RWPE2 (cell line): ENCODE data around the gene CFAP57.
A peak's percentile ranks its signal among the peaks of the same experiment; 100 is the strongest.

Source experiments
- ATAC-seq: fragments of 200-7000 bp; cut with Tn5 transposase; 3 replicates; pipeline ENCODE4 v1.9.1; 2021; ENCODE audit warnings: low read depth
- DNase-seq: peaks from one replicate; pipeline ENCODE4 v3.0.0-alpha.2; 2020; ENCODE audit warnings: low spot score
- H3K27ac ChIP-seq: fragments of 450-650 bp; 2 replicates; pipeline ENCODE4 v1.5.1; 2017; ENCODE audit warnings: mild to moderate bottlenecking; ENCODE audit not compliant: poor library complexity, severe bottlenecking
- H3K27me3 ChIP-seq: fragments of 250-450 bp; sonication (Bioruptor Pico); 2 replicates; pipeline ENCODE4 v1.5.1; 2021; ENCODE audit warnings: mild to moderate bottlenecking, moderate library complexity; ENCODE audit not compliant: insufficient read depth, poor library complexity, severe bottlenecking
- H3K36me3 ChIP-seq: fragments of 250-450 bp; sonication (Bioruptor Pico); 2 replicates; pipeline ENCODE4 v1.5.1; 2020; ENCODE audit warnings: low read depth, mild to moderate bottlenecking, moderate library complexity
- H3K4me1 ChIP-seq: fragments of 250-450 bp; sonication (Bioruptor Pico); 2 replicates; pipeline ENCODE4 v1.5.1; 2021; ENCODE audit warnings: mild to moderate bottlenecking, moderate library complexity; ENCODE audit not compliant: insufficient read depth, poor library complexity, severe bottlenecking
- H3K4me3 ChIP-seq: fragments of 250-450 bp; sonication (Bioruptor Pico); 2 replicates; pipeline ENCODE4 v1.5.1; 2021; ENCODE audit warnings: mild to moderate bottlenecking, moderate library complexity; ENCODE audit not compliant: severe bottlenecking
- H3K9me3 ChIP-seq: fragments of 250-450 bp; sonication (Bioruptor Pico); 2 replicates; pipeline ENCODE4 v1.5.1; 2021; ENCODE audit warnings: mild to moderate bottlenecking, moderate library complexity; ENCODE audit not compliant: severe bottlenecking
- TF ChIP-seq, protein P1 (sequence below): fragments of 450-650 bp; IDR thresholded peaks from one replicate; pipeline ENCODE4 v1.5.1; 2017; ENCODE audit warnings: mild to moderate bottlenecking, moderate library complexity; ENCODE audit not compliant: poor library complexity, severe bottlenecking

The CFAP57 gene

DNA sequence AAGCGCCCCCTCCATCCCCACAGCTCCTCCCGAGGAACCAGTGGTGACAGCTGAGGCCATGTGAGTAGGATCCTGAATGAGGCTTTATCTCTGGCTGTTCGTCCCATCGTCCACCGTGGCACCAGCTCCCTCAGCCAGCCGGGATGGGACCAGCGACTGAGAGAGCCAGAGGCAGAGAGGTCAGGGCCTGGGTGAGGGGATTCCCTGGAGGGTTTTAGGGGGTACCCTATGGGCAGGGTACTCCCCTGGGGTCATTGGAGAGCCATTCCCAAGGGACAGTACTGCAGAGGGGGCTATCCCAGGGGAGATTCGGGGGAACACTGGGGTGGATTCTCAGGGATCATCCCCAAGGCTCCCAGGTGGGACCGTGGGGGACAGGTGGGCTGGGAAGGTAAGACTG is 100.0 kb downstream of the CFAP57 start:
- peaks cover 7% of the 10 kb centered on the region for H3K4me1 ChIP-seq
- TF ChIP-seq, protein P1, sequence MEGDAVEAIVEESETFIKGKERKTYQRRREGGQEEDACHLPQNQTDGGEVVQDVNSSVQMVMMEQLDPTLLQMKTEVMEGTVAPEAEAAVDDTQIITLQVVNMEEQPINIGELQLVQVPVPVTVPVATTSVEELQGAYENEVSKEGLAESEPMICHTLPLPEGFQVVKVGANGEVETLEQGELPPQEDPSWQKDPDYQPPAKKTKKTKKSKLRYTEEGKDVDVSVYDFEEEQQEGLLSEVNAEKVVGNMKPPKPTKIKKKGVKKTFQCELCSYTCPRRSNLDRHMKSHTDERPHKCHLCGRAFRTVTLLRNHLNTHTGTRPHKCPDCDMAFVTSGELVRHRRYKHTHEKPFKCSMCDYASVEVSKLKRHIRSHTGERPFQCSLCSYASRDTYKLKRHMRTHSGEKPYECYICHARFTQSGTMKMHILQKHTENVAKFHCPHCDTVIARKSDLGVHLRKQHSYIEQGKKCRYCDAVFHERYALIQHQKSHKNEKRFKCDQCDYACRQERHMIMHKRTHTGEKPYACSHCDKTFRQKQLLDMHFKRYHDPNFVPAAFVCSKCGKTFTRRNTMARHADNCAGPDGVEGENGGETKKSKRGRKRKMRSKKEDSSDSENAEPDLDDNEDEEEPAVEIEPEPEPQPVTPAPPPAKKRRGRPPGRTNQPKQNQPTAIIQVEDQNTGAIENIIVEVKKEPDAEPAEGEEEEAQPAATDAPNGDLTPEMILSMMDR: no peak
- DNase-seq: peak; percentile 39
- no peaks in the 10 kb centered on the region for H3K27me3 ChIP-seq
- no peak overlapping the region for H3K4me3 ChIP-seq
- no peak for ATAC-seq
- no peaks in the 10 kb centered on the region for H3K36me3 ChIP-seq
- no peak overlapping the region for H3K27ac ChIP-seq
- H3K9me3 ChIP-seq: no peaks in the 10 kb centered on the region

DNA sequence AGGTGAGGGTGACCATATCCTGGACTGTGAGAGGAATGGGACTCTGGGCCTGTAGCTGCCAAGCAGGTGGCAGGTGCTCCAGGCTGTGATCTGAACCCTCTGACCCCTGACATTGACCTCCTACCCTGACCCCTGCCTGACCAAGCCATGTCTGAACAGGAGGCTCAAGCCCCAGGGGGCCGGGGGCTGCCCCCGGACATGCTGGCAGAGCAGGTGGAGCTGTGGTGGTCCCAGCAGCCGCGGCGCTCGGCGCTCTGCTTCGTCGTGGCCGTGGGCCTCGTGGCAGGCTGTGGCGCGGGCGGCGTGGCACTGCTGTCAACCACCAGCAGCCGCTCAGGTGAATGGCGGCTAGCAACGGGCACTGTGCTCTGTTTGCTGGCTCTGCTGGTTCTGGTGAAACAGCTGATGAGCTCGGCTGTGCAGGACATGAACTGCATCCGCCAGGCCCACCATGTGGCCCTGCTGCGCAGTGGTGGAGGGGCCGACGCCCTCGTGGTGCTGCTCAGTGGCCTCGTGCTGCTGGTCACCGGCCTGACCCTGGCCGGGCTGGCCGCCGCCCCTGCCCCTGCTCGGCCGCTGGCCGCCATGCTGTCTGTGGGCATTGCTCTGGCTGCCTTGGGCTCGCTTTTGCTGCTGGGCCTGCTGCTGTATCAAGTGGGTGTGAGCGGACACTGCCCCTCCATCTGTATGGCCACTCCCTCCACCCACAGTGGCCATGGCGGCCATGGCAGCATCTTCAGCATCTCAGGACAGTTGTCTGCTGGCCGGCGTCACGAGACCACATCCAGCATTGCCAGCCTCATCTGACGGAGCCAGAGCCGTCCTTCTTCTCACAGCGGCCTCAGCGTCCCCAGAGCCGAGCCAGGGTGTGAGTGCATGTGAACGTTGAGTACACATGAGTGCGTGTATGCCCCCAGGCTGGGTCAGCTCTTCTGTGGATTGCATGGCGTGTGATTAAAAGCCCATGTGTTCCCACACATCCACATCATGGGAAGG is 100.7 kb downstream of the CFAP57 start:
- H3K4me3 ChIP-seq: no peak overlapping the region
- H3K9me3 ChIP-seq: no peaks in the 10 kb centered on the region
- H3K36me3 ChIP-seq: no peaks in the 10 kb centered on the region
- H3K27ac ChIP-seq: no peak overlapping the region
- DNase-seq (peak; percentile 43), ATAC-seq (no peak)
- no peaks in the 10 kb centered on the region for H3K27me3 ChIP-seq
- TF ChIP-seq, protein P1: no peak
- H3K4me1 ChIP-seq: peaks cover 7% of the 10 kb centered on the region

DNA sequence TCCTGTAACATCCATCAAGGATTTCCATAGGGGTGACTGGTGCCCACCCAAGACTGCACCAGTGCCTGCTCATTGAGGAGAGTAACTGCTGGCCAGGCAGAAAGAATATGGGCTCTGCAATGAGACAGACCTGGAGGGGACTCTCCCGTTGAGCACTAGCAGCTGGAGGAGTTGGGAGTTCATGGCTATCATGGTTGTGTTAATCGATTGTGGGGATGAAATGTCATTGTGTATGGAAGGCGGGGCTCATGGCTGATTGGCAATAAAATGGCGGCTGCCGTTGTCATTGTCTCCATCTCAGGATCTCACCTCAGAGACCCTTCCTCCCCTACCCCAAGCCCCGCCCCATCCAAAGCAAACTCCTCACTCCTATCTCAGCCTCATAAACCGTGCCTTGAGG is 101.6 kb downstream of the CFAP57 start:
- no peaks in the 10 kb centered on the region for H3K36me3 ChIP-seq
- H3K27me3 ChIP-seq: no peaks in the 10 kb centered on the region
- ATAC-seq (no peak), DNase-seq (peak; percentile 29)
- peaks cover 7% of the 10 kb centered on the region for H3K4me1 ChIP-seq
- H3K27ac ChIP-seq: peak overlapping the region; percentile 23
- TF ChIP-seq, protein P1: no peak
- H3K9me3 ChIP-seq: no peaks in the 10 kb centered on the region
- H3K4me3 ChIP-seq: no peak overlapping the region

DNA sequence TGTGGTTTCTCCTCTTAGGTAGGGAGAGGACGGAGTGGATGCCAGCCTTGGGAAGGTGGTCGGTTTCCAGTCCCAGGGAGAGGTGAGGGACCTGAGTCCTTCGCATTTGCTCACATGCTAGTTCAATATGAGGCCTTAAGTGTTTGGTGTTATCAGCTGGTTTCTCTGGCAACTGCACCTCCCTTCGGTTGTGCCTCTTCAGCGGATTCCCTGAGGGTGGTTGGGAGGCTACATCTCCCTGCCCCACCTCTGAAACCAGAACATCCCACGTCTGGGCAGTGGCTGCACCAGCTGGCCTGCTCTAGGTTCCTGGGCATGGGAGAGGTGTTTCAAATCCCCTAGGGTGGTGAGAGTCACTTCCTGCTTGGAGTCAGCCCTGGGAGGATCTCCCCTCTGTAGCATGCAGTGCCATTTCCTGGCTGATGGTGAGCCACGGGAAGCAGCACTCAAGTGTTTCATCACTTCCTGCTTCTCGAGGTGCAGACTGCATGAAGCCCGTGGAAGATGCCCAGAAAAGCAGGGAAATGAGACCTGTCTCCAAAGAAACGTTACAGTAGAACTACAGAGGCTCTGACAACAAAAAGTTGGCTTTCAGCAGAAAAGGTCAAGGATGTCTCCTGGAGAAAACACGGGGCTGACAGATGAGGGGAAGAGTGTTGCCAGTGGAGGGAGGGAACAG is 102.1 kb downstream of the CFAP57 start:
- Histone ChIP-seq H3K4me3 (no peak overlapping the region), H3K36me3 (no peaks in the 10 kb centered on the region), H3K4me1 (peaks cover 7% of the 10 kb centered on the region), H3K27me3 (no peaks in the 10 kb centered on the region), H3K27ac (peak overlapping the region; percentile 23), H3K9me3 (no peaks in the 10 kb centered on the region)
- peak; percentile 46 for ATAC-seq
- TF ChIP-seq, protein P1: no peak
- peak; percentile 55 for DNase-seq
